GM18907 (cell line): ENCODE results near the gene IFTAP.
"Not testable (repeated sequence)": the region's sequence is repeated elsewhere in the genome, so short reads cannot be mapped to it uniquely, and the experiment has no call there.

Source experiments
- ATAC-seq: cut with Tn5 transposase; IDR thresholded peaks from one replicate; pipeline ENCODE4 v1.9.1; 2021; ENCODE audit warnings: mild to moderate bottlenecking, moderate library complexity; ENCODE audit not compliant: unreplicated experiment

IFTAP gene

DNA sequence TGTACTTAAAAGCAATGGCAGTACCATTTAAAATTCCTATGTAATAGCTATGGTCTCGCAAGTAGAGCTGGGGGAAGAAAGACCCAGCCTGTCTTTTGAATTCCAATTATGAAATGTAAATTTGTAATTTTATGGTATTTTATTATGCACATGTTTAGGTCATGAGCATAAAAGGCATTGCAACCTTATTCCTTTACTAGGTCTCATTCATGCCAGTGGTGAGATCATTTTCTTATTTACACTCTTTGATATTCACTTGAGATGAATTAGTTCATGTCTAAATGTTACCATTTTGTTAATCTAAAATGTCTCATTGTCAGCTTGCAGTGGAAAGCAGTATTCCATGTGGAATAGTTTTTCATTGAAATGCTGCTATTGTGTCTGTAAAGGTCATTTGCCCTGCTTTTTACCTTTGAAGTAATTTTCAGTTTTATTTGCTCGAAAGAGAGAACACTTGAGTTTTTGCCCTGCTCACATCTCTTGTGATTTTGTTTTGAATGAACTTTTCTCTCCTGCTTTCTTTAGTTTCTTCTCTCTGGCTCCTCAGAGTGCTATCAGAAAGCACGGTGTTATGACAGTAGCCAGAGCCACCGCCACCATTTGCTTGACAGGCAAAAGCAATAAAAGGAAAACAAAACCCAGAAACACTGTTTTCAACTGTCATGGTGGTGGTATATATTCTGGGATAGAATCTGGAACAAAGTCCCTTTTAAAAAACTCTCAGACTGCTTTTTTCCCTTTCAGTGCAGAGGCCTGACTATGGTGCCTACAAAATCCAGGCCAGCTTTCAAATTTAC, 41.0 kb downstream of the IFTAP start:
- no peak for ATAC-seq

DNA sequence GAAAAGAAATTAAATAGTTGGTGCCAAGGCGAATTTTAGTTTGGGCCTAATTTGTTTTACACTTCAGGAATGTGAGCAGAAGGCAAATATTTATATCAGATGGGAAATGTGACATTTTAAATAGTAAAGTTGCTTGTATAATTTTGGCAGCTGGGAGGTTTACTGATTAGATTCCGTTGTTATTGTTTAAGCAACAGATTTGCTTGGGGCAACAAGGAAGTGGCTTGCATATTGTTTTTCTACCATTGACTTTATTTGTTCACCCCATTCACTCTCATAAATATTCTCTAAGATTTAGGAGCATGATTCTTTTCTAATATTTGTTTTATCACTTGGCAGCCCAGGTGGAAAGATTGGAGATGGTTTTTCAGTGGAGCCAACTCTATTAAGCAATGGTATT, 44.3 kb downstream of the IFTAP start:
- no peak for ATAC-seq

DNA sequence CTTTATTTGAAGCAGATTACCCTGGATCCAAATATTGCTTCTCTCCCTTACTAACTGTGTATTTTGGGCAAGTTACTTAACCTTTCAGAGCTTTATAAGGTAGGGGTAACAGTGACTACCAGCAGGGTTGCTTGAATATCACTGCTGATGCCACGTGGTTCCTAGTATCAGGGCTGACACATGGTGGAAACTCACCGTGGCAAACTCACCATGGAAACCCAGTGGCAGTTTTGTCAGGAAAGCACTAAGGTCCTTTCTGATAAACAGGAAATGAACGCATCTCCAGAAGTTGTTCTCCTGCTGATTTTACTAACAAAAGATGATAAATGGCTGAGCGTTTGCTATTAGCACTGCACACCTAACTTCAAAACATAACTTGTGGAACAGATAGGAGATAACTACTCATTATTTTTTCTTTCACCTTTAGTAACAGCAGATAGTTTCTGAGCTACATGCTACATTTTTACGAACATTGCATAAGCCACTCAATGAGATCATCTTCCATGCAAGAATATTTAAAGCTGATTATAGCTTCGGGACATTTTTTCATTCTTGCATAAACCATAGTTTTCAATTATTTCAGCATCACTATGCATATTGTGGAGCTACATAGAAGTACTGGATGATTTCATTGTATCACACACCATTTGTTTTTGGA, 63.4 kb downstream of the IFTAP start:
- ATAC-seq = no peak

DNA sequence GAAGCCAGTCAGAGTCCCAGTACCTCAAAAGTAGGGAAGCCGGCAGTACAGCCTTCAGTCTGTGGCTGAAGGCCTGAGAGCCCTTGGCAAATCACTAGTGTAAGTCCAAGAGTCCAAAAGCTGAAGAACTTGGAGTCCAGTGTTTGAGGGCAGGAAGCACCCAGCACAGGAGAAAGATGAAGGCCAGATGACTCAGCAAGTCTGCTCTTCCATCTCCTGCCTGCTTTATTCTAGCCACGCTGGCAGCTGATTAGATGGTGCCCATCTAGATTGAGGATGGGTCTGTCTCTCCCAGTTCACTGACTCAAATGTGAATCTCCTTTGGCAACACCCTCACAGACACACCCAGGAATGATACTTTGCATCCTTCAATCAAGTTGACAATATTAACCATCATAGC, 67.1 kb downstream of the IFTAP start:
- not testable (repeated sequence) for ATAC-seq

DNA sequence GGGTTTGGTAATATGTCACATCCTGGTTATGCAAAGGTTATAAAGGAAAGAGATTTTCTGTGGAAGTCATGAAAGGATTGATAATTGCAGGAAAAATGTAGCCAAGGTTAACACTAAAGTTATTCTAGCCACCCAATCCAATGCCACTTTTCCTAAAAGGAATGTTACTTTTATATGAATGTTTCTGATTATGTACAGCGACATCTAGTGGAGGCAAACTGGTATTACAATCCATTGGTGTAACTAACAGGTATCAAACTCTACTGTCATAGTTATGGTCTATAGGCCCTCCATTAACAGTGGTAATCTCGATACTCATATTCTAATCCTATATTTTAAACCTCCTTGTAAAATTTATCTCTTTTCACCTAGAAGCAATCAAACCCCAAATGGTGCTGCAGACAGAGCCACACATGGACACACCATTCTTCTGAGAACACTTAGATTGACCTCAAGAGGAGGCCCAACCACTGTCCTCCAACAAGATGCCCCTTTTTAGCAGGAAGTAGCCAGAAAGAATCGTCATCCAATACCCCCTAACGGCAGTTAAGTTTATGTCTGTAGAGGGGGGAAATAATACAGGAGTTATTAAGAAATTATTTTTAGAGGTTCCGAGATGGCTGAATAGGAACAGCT, 78.6 kb downstream of the IFTAP start:
- ATAC-seq = no peak

DNA sequence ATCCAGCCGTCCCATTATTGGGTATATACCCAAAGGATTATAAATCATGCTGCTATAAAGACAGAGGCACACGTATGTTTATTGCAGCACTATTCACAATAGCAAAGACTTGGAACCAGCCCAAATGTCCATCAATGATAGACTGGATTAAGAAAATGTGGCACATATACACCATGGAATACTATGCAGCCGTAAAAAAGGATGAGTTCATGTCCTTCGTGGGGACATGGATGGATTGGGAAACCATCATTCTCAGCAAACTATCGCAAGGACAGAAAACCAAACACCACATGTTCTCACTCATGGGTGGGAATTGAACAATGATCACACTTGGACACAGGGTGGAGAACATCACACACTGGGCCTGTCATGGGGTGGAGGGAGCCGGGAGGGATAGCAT, 85.2 kb downstream of the IFTAP start:
- ATAC-seq = not testable (repeated sequence)

DNA sequence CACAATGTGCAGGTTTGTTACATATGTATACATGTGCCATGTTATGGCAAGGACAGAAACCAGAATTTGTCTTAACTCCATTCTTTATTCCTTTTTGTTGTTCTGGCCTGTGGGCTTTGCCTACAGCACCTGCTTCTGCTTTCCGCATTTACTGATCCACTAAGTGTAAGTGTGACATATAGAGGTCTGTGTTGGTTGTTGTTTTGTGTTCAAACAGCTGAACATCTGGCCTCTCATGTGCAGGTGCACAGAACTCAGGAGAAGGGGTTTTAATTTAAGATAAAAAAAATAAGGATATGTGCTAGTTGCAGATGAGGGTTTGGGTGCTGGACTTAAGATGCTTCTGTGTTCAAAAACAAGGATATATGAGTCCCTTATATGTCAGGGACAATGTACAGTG, 89.5 kb downstream of the IFTAP start:
- no peak for ATAC-seq

DNA sequence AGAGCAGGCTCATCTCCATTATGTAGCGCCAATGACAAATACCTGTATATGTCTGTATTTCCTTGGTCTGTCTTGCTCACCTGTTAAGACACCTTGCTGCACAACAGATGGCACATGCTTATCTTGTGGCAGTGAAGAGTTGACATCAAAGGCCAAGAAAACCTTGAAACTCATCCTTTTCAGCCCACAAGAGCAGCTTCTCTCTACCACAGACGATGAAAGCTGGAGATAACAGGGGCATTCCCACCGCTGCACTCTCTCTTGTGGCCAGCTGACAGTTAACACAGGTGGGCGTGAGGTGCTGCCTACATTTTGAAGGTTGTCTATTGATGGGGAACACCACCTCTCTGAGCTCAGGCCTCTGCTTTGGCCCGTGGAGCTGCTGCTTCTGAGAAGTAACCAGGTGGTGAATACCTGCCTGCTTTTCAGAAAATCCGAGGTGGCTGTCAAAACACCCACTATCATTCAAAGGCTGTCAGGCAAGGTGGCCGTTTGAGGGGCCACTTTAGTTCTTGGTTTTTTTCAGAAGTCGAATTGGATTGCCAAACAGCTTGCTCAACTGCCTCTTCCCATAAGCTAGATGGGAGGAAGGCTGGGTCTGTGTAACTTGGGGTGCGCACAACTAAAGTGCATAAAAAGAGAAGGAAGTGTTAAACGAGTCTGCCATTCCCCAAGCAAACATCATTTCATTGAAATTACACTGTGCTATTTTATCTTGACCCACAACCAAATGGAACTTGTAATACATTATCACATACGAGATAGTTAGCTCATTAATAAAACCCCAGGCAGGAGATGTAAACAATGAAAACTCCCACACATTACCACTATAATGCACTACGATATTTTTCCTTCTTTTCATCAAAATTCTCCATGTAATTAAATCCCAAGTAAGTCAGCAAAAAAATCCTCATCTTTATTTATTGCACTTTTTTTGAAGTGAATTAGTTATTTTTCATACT, 90.8 kb downstream of the IFTAP start:
- ATAC-seq = no peak

DNA sequence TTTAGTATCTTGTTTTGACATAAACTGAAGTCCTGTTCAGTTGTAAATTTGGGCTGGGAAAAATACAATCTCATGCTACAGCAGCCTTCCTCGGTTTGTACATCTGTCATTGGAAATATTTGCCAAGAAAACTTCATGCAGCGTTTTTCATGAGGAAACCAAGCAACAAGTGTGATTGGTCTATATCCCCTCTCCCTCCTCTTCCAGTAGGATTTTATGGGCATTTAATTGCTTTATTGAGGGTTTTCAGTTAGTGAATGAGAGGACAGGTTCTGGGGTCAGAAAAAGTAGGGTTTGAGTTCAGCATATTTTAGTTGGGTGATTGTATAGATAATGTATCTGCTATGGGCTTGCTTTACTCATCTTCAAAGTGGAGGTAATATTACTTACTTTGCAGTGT, 93.8 kb downstream of the IFTAP start:
- ATAC-seq = no peak

DNA sequence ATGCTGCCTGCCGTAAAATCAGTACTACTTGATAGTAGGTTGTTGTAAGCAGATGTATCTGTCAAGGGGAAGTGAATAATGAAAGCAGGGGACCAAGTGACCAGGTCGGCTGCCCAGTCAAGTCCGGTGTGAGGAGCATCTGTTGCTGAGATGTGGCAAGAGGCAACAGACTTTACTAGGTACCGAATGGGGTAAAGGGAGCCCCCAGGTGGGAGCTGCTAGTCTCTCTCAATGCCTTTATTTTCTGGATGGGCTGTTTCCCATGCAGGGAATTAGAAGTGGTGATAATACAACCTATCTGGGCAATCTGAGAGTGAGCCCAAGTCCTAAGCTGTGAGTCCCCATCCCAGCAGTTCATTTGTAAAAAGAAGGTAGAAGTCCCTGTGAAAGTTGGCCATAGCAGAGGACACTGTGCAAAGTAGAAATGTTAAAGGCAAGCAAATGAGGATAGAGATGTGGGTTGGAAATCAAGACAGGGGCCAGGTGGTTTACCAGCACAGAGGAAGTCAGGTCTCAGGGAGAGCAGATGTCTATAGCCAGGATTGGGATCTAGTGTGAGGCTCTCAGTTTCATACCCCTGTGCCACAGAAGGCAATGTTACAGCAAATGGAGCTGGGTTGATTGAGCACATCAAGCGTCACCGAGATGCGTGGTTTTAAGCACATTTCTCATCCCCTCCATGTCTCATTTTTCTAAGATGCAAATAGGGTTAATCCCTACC, 94.4 kb downstream of the IFTAP start:
- ATAC-seq = no peak

DNA sequence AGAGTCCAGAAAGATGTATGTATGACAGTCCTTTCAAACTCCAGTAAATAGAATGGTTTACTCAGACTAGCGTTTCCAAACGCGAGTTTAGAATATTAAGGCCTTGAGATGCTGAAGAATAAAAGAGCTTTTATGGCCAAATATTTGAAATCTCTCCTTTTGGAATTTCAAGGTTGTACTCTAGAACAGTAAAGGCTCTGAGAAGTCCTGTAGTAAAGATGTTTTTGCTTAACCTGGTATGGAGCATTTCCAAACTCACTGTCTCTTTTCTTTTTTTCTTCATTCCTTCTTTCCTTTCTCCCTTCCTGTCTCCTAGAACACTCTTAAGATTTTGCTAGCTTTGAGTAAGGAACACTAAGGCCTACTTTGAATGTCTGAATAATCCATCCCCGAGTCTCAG, 95.1 kb downstream of the IFTAP start:
- no peak for ATAC-seq

DNA sequence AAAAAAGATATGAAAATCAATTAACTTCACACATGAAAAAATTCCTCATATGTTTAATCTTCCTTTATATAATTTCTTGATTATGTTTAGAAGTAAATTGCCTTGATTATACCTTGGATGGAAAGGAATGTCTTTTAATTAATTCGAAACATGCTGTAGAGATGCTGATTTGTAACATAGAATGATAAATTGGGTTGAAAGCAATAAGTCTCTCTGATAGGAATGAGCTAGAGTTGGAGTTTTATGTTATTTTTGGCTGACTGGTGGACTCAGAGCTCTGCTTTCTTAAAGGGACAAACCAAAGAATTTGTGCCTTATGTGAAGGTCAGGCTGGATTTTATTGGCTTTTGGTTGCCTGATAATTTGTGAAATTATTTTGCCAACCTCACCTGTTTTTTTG, 98.4 kb downstream of the IFTAP start:
- no peak for ATAC-seq

DNA sequence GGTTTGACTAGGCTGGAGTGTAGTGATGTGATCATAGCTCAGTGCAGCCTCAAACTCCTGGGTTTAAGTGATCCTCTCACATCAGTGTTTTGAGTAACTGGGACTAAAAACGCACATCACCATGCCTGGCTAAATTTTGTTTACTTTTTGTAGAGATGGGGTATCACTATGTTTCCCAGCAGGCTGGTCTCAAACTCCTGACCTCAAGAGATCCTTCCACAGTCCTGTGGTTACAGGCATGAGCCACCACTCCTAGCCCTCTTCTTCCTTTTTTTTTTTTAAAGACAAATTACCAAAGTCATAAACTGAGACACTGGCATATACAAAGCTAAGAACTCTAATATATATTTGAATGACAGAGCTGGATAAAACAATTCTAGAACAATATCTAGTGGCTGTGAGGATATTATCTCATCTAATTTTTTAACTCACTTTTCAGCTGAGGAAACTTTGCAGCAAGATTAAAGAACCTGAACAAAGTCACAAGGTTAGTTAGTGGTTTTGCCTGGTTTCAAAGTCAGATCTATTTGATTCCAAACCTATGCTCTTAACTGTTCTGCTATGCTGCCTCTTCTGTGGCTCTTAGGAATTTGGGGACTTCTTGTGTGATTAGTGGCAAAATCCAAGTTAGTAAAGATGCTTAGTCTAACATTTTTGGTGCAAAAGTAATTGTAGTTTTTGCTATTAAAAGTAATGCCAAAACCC, 99.0 kb downstream of the IFTAP start:
- ATAC-seq = no peak

DNA sequence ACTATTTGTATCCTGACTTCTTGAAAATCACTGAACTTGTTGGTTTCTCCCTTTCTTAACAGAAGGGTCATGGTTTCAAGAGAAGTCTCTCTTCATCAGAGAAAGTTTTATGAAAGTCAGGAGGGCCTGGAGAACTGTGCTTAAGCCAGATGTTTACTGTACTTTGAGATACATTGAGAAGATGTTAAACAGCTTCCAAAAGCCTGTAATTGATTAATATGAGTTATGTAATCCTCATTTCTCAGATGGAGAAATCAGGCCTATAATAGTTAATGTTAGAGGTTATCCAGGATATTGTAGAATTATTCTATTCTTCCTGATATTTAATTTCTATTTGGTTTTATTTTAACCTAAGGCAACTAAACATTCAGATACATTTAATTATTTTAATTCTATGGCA, 100.8 kb downstream of the IFTAP start:
- no peak for ATAC-seq

DNA sequence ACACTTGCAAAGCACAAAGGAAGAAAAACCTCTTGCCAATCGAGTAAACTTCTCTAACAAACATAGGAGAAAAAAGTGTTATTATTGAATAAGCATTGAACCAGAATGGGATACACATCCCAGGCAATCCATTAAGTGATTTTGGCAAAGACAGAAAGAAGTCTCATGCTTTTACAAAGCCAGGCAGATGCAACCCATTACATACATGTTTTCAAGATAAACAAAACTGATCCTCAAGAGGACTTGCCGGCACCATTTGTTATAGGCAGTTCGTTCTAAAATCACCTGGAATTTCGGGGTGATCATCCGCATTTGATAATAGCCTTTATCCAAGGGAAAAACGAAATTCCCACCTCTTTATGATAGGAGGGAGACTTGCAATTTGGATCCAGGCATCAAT, 101.3 kb downstream of the IFTAP start:
- no peak for ATAC-seq

DNA sequence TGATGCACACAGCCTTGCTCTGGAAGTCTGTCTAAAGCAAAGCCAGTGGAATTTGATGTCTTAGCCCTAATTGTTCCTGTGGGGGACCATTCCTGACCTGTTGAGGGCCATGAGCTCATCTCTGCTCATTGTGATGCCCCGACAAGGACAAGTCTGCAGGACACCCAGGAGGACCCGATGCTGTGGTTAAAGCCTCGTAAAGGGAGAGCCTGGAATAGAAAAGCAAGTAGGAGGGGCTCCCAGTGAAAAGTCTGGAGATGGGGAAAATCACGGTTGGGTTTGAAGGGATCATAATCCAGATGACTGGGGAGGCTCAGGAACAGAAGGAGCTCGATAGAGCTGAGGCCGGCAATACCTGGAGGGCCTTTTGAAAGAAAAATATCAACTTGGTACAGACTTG, 102.2 kb downstream of the IFTAP start:
- no peak for ATAC-seq

DNA sequence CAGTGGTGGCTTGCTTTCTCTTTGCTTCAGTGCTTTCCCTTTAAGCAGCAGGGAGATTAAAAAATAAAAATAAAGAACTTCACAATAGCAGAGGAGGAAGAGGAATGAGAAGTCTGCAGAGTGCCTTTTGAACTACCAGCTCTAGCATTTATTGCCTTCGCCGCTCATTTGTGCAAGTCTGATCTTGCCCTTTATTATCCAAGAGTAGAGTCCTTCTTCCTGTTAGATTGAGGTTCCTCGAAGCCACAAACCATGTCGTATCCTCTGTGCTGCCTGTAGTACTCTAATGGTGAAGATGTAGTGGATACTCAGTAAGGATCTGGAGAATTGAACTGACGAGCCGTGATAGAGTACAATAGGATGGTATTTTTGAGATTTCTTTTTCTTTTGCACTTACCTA, 105.0 kb downstream of the IFTAP start:
- ATAC-seq = no peak

DNA sequence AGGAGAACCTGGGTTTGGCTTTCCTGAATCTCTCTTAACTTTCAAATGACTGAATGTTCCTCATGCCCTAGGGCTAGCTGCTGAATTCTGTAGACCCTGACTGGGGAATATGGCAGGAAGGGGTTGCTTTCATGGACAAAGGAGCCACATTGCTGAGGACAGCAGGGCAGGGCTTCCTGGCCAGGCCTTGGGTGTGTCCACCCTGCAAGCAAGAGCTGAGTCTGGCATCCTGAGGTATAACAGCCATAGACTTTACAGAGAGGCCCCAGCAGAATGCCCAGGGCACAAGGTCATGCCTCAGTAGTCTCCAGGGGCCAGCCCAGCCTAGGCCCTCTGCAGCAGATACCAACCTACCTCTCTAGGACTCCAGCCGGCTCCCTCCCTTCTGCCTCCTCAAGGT, 105.9 kb downstream of the IFTAP start:
- no peak for ATAC-seq

DNA sequence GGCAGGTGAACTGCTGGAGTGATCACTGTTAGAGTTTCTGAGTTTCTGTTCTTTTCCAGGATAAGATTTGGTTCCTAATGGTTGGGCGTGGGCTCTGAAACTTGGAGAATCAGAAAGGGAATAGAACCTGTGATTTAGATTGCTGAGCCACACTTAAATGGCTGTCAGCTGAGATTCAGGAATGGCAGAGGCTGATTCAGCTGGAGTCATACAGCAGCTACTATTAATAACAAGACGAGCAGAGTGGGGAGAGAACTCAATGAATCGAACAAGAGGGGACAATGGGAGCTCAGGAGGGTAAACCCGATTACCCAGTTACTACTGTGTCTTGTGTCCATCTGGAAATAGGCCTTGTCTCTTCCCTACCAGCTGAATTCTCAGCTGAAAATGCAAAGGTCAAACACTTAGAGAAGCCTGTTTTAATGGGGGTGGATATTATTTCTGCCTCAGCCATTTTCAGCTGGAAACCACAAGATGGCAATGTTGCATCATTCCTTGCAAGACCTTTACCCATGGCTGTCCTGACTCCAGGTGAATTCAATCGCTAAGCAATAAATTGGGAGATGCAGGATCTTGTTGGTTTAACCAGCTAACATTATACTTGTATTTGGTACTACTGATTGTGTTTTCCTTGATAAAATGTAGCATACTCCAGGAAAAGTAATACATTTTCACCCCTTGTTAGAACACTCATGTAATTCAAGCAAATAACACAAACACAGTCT, 108.2 kb downstream of the IFTAP start:
- peak; percentile 90 for ATAC-seq
